Thyroid gland (tissue), 4 donors: ENCODE data around the gene HS6ST3.

Source experiments
- CTCF ChIP-seq, 6 experiments: fragments of 200-600 bp in 3 of 6; fragments of 450-650 bp in 3 of 6; sonication (generic) in 3 of 6; IDR thresholded peaks; one replicate each; pipeline ENCODE4 v1.5.1; 2016 to 2019; ENCODE audit warnings: antibody characterized with exemption in 6 of 6, mild to moderate bottlenecking in 2 of 6, inconsistent platforms in 1 of 6, moderate library complexity in 1 of 6
- POLR2A ChIP-seq, 2 donors: fragments of 450-650 bp; IDR thresholded peaks; one replicate each; pipeline ENCODE4 v1.6.1; 2017; ENCODE audit warnings: antibody characterized with exemption in 2 of 2, mild to moderate bottlenecking in 2 of 2, moderate library complexity in 1 of 2

- no peak for TF ChIP-seq CTCF (IDR thresholded peaks at IDR 0.05)
- no peak for TF ChIP-seq POLR2A (IDR thresholded peaks at IDR 0.05)
Observed at GRCh38 chr13:96112936-96113335, 23.0 kb downstream of the HS6ST3 start.
